Measurements from ENCODE around the gene KLHL9.
A peak's percentile ranks its signal among the peaks of the same experiment; 100 is the strongest.
"Not testable (repeated sequence)": the region's sequence is repeated elsewhere in the genome, so short reads cannot be mapped to it uniquely, and the experiment has no call there.

KLHL9 gene, protein sequence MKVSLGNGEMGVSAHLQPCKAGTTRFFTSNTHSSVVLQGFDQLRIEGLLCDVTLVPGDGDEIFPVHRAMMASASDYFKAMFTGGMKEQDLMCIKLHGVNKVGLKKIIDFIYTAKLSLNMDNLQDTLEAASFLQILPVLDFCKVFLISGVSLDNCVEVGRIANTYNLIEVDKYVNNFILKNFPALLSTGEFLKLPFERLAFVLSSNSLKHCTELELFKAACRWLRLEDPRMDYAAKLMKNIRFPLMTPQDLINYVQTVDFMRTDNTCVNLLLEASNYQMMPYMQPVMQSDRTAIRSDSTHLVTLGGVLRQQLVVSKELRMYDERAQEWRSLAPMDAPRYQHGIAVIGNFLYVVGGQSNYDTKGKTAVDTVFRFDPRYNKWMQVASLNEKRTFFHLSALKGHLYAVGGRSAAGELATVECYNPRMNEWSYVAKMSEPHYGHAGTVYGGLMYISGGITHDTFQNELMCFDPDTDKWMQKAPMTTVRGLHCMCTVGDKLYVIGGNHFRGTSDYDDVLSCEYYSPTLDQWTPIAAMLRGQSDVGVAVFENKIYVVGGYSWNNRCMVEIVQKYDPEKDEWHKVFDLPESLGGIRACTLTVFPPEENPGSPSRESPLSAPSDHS

DNA sequence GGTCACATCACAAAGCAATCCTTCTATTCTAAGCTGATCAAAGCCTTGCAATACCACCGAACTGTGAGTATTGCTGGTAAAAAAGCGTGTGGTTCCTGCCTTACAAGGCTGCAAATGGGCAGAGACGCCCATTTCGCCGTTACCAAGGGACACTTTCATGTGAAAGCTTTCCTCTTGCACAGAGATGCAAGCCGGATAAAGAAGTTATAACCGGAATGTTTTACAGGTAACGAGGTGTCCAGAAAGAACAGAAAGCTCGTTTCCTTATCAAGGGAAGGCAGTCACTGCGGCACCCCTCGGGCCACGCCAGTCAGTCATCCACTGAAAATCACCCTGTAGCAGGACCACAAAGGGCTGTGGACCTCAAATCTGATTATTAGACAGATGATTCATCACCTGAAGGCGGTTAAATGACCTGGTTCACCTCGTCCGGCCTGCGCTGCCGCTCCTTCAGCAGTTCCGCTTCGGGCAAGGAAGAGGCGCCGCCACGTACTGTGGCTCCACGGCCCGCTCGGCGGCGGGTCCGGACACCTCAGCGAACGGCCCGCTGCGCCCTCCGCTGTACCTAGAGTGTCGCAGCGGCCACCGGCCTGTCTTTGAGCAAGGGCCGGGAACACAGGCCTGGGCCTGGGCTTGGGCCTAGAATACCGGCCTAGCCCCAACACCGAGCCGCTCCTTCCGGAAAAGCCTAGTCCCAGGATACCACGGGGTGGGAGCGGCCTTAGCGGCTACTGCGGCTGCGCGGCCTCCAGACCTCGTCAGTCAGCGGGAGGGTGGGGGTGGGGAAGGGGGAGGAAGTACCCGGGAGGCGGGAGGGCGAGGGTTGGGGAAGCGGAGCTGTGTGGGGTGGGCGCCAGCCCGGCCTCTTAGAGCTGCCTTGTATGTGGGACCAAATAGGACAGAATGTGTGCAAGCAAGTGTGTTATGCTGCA is at the start of gene KLHL9:
Gene KLHL9, minus strand, starts transcription at position 704 of the 932 bp plus-strand sequence. Its CDS starts 545 bp downstream, at position 159.
- TF ChIP-seq, protein P1, sequence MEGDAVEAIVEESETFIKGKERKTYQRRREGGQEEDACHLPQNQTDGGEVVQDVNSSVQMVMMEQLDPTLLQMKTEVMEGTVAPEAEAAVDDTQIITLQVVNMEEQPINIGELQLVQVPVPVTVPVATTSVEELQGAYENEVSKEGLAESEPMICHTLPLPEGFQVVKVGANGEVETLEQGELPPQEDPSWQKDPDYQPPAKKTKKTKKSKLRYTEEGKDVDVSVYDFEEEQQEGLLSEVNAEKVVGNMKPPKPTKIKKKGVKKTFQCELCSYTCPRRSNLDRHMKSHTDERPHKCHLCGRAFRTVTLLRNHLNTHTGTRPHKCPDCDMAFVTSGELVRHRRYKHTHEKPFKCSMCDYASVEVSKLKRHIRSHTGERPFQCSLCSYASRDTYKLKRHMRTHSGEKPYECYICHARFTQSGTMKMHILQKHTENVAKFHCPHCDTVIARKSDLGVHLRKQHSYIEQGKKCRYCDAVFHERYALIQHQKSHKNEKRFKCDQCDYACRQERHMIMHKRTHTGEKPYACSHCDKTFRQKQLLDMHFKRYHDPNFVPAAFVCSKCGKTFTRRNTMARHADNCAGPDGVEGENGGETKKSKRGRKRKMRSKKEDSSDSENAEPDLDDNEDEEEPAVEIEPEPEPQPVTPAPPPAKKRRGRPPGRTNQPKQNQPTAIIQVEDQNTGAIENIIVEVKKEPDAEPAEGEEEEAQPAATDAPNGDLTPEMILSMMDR (IDR thresholded peaks at IDR 0.05; ENCODE audit: extremely low read depth, missing control alignments): no peak
- peak; percentile 89 for DNase-seq (ENCODE audit: low spot score)

DNA sequence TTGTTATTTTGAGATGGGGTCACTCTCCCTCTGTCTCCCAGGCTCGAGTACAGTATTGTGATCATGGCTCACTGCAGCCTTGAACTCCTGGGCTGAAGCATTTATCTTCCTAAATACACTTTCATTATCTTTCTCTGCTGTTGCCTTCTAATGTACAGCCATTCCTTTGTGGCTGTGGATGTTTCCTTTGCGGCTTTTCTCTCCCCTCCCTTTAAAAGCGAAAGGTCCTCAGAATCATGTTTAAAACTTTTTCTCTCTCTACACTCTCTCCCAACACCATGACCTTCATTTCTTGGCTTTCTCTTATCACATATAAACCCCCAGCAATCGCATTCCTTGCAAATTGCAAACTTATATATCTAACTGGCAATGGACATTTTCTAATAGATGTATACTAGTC is 48.4 kb upstream of the KLHL9 start:
- no peak for DNase-seq (ENCODE audit: low spot score)
- TF ChIP-seq, protein P1 (IDR thresholded peaks at IDR 0.05; ENCODE audit: extremely low read depth, missing control alignments): no peak

DNA sequence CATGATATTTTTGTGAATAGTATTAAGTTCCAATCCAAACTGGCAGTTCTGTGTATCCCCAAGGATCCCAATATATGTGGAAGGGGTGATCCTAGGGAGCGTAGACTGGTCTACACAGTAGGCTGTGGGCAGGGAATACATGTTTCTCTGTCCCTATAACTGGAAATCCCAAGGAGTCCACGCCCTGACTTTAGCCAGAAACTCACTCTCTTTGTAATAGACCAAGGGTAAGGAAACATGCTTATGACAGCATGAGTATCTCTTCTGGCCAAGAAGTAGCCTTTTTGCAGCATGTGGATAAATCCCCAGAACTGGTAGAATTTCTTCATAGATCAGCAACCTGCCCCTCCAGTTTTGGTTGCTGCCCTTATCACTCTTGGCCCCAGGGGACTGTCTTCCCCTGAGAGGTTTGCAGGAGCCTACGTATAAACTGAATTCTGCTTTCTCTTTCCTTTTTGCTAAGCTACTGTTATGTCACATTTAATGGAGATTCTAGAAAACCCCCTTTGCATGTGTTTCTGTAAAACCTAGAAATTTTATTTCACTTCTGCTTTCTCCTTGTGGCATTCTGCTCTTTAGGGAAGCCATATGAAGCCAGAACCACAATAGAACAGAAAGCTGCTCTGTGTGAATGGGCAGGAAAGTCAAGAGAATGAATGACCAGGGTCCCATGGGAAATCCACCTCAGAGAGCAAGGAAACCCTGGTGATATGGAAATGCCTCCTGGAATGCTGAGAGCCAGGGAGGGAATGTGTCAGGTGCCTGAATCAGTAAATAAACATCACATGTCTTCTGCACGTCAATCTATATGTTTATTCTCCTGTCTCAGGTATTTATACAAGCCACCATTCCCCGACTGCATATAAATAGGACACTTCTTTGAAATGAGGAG is 46.5 kb upstream of the KLHL9 start:
- TF ChIP-seq, protein P1 (IDR thresholded peaks at IDR 0.05; ENCODE audit: extremely low read depth, missing control alignments): no peak
- DNase-seq (ENCODE audit: low spot score): peak; percentile 70

DNA sequence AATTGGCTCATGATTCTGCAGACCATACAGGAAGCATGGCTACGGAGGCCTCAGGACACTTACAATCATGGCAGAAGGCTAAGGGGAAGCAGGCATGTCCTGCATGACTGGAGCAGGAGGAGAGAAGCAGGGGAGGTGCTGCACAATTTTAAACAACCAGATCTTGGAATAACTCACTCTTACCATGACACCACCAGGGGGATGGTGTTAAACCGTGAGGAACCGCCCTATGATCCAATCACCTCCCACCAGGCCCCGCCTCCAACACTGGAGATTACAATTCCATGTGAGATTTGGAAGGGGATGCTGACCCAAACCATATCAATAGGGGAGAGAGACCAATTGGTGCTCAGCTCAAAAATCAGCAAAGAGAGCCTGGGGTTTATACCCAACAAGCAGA is 36.3 kb upstream of the KLHL9 start:
- DNase-seq (ENCODE audit: low spot score): not testable (repeated sequence)

DNA sequence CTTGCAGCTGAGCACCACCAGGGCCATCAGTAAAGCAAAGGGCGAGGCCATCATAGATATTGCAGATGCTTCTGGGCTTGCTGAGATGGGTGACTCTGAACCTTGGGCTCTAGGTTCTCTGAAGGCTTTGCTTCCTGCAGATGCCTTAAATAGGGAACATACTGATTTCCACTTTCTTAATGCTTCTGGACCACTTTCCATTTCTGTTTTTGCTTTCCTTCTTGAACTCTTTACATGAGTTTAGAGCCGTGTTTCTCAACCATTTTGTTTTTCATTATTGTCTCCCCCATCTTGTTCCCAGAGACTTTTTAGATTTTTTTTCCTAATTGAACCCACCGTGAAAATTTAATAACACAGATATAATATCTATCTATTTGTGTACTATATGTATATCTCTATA is 32.8 kb upstream of the KLHL9 start, which contains the start of gene IFNA13:
Gene IFNA13, minus strand, starts transcription at position 101 of the 400 bp plus-strand sequence. Its CDS starts 47 bp downstream, at position 54.
- TF ChIP-seq, protein P1 (IDR thresholded peaks at IDR 0.05; ENCODE audit: extremely low read depth, missing control alignments): no peak
- no peak for DNase-seq (ENCODE audit: low spot score)

DNA sequence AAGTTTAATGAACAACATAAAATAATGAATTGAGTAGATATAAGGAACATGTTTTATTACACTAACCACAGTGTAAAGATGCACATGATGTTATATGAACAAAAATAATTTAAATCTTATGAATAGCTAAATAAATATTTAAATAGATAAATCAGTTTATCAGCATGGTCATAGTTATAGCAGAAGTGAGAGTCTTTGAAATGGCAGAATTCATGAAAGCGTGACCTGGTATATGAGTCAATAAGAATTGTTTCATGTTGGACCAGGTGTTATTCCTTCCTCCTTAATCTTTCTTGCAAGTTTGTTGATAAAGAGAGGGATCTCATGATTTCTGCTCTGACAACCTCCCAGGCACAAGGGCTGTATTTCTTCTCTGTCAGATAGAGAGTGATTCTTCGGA is 32.0 kb upstream of the KLHL9 start:
- not testable (repeated sequence) for DNase-seq (ENCODE audit: low spot score)

DNA sequence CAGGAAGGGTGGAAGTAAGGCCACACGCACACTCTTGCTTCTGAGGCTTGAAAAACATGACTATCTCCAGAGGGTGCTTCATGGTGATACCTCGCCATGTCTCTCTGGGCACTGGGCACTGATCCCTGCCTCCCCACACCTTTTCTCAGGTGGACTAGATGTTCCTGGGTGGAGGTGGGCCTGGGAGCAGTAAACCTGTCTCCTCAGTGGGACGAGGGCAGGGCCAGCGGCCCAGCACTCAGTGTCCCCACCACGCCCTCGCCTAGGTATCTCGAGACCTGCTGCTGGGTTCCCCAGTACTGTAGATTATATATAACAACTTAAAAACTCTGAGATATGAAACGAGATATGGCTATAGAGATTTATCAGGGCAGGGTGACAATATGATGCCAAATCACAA is 27.1 kb upstream of the KLHL9 start:
- TF ChIP-seq, protein P1 (IDR thresholded peaks at IDR 0.05; ENCODE audit: extremely low read depth, missing control alignments): no peak
- no peak for DNase-seq (ENCODE audit: low spot score)
